ENCODE measurements around the gene BZW2.
A peak's percentile ranks its signal among the peaks of the same experiment; 100 is the strongest.

The BZW2 gene

DNA sequence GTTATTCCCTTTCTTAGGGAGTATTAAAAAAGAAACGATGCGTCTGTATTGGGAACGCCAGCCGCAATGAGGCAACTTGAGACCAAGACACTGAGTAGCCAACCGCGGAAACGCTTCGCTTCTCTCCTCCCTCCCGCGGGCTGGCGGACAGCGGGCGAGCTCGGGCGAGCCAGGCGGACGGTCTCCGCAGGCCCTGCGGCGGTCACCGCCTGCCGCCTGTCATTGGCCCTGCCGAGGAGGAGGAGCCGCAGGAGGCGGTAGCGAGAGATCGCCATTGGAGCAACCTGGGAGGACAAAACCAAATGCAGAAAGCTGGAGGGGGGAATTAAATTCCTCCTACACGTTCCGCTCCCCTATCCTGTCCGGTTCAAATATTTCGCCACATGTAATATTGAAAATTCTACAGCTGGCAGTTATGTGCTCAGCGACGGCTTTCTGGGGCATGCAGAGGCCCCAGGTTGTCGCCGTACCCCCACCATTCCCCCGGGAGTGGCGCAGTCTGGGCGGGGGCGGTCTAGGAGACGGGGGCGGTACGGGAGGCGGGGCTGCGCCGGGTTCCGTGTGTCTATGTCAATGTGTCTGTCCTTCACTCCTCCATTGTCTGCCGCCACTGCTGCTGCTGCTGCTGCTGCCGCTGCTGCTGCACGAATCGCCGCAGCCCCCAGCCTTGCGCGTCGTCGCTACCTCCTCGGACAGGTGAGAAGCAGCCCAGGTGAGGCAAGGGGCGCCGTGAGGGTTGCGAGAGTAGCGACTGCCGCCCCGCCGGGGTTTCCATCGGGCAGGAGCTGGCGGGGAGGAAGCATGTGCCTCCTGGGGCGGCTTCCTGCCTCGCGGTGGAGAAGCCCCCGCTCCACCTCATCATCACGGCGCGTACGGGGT, at the start of gene BZW2, which contains the start of gene ANKMY2:
TSS of gene BZW2 (plus strand) at position 589 of the 879 bp plus-strand sequence. CDS start 19,263 bp downstream, outside the sequence.
TSS of gene ANKMY2 (minus strand) at position 162 of the 879 bp plus-strand sequence. CDS start 181 bp downstream, outside the sequence.
- peak; percentile 83 for DNase-seq (ENCODE audit: low read depth)

DNA sequence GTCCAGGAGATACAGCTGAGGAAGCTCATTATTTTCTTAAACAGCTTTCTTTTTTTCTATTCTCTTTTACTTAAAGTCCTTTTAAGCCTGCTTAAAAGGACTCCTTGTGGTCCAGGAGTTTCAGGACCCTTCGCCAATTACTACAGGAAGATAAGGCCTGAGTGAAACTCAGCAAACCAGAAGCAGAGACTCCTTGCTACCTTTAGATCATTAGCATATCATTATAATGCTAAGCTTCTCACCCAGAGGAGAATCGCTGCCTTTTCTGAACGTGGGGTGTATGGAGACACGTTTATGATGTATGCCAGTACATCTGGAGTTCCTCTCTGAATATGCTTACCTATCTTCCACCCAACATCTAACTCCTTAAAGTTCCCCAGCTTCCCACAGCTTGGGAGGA, 48.0 kb upstream of the BZW2 start:
- DNase-seq (ENCODE audit: low read depth): no peak

DNA sequence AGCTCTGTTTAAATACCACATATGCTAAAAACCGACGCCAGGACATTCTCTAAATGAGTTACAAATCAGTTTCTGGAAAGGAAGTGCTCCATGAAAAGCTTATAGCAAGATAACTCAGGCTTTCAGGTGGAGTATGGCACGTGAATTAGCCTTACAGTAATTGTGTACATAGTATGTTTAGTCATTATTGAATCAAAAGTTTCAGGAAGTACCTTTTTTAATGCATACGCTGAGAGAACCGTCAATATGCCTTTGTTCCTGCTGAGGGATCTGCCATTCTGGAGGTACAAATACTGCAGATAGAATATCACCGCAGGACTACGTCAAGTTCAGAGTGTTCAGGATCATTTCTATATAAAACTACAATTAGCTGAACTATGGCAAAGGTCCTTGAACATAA, 46.1 kb upstream of the BZW2 start:
- DNase-seq (ENCODE audit: low read depth): no peak

DNA sequence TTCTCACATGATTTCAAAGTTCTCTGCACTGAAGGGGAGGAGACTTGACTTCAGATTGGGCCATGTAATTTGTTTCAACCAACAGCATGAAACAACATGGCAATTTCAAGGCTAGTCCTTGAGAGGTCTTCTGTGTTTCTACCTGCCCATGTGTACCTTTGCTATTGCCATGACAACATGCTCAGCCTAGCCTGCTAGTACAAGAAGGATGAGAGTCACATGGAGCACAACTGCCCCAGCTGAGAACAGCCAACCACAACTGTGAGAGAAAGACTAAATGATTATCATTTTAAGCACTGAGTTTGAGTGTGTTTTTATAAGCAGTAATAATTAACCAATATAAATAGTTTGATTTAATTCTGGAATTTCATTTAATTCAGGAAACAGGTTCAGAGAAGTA, 42.3 kb upstream of the BZW2 start:
- no peak for DNase-seq (ENCODE audit: low read depth)

GRCh38 chr7:16604054-16604453, 41.9 kb upstream of the BZW2 start:
- DNase-seq (ENCODE audit: low read depth): no peak

DNA sequence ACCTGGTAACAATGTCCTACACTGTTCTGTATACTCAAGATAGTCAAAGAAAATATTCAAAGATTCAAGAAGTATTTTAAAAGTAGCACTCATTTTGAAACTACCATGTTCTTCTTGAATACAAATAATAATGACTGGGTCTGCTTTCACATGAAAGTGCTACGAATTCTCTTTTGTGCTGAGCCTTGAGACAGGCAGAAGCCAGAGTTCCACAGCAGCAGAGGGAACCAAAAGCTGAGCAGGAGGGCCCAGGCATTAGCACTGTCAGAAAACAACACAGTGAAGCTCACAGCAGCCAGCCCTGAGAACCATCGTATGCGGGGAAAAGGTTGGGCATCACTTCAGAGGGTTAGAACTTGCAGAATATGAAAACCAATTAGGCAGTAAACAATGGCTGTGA, 39.3 kb upstream of the BZW2 start:
- no peak for DNase-seq (ENCODE audit: low read depth)

DNA sequence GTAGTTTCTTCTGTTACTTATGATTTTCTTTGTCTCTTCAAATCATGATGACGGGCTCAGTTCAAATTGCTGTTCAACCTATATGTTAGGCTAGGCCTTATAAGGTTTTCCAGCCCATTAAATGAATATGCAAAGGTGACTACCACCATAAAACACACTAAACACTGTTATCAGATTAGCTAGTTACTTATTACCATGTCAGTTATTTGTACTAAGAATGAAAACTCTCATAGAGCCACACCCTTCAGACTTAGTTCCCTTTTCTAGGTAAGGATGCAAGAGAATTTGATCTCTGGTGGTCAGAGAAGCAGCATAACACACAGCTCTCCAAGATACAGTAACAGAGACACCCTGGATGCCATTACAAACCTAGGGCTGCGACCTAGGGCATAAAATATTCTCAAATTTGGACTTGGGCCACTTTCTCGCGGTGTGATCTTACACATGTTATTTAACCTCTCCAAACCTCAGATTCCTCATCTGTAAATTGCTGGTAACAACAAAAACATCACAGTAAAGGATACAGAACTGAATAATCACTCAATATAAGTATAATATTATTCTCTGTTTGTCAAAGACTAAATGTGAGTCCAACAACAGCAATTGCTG, 36.0 kb upstream of the BZW2 start:
- no peak for DNase-seq (ENCODE audit: low read depth)

GRCh38 chr7:16611711-16612110, 34.3 kb upstream of the BZW2 start:
- DNase-seq (ENCODE audit: low read depth): no peak

DNA sequence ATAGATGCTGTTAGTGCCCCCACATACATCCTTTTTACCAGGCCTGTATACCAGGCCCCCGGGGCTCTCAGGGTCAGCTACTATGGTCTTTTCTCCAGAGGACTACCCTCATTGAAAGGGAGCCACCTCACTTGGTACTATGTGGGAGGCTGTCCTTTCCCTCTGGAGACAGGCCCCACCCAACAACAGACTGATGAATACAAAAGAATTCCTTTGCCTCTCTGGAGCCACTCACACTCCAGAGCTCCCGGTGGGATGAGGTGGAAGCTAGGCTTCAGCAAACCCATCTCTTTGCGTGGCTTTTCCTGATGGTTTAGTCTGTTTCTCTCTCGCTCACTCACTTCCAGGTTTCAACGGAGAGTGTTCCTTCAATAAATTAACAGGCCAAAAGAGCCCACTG, 30.8 kb upstream of the BZW2 start:
- DNase-seq (ENCODE audit: low read depth): no peak

DNA sequence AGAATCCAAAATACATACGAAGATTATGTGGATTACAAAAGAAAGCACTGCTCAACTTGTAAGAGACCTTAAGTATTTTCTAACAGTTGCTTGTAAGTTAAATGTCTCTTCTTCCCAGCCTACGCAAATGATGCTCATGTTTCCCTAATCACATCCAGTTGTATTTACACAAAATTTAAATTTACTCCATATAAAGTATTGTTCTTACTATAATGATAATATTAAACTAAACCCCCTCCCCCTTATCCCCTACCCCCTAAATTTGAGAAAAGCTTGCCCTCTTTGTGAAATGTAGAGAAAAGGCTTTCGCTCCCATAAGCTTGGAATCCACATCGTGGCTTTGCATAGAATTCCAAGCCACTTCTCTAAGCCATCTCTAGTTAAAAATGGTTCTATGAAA, 29.9 kb upstream of the BZW2 start:
- DNase-seq (ENCODE audit: low read depth): no peak

- no peak for DNase-seq (ENCODE audit: low read depth)
Measured at GRCh38 chr7:16616542-16616941, 29.4 kb upstream of the BZW2 start.

DNA sequence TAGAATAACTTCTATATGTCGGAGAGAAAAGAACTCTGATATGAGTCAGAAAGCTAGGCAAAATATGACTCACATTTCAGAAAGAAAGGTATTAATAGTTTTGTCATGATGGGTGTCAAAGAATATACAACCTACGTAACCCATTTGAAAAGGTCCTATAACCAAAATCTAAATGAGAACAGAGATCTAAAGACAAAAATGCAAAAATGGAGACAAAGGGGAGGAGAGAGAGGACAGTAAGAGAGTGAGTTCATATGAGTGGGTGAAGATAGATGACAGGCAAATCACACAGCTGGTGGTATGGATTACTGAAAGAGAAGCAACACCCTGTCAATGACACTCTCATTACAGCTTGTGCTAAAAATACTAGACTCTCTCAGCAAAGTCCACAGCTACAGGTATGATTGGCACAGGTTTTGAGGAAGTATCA, 26.0 kb upstream of the BZW2 start:
- no peak for DNase-seq (ENCODE audit: low read depth)

DNA sequence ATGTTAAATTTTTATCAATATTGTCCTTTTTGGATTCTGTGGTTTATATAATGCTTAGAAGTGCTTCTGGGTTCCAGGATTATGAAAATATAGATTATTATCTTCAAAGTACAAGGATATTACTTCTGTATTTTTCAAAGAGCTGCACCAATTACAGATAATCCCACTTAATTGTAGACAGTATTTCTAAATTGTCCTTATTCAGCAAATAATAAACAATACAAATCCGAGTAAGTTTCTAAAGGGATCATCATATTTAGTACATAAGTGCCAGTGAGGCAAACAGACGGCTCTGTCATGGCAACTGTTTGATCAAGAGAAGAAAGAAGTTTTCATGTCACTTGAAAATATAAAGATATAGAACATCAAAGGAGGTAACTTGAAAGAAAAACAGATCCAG, 19.6 kb upstream of the BZW2 start:
- no peak for DNase-seq (ENCODE audit: low read depth)

- DNase-seq (ENCODE audit: low read depth): no peak
Measured at GRCh38 chr7:16627236-16627635, 18.7 kb upstream of the BZW2 start.

GRCh38 chr7:16630654-16631053, 15.3 kb upstream of the BZW2 start:
- no peak for DNase-seq (ENCODE audit: low read depth)

DNA sequence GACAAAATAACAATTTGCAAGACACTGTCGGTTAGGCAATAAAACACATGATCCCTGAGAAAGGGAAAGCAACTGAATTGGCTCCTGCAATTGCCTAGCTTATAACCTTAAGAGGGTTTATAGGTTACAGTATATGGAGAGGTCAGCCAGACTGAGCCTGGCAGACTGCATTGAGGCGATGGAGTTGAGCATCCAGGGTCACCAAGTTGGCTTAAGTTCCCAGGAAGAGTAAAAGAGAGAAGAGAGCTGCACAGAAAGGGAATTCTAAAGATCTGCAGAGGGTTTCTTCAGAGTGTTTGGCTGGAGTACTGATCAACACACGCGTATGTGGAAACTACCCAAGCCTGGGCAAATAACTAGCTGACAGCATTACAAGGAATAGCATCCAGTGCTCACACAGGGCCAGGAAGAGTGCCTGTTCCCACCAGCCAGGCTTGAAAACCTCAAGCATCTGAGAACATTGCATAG, 11.7 kb upstream of the BZW2 start:
- no peak for DNase-seq (ENCODE audit: low read depth)

- no peak for DNase-seq (ENCODE audit: low read depth)
Measured at GRCh38 chr7:16636555-16637101, 9.4 kb upstream of the BZW2 start.

- DNase-seq (ENCODE audit: low read depth): no peak
Measured at GRCh38 chr7:16637379-16637778, 8.6 kb upstream of the BZW2 start.

GRCh38 chr7:16638282-16639280, 7.4 kb upstream of the BZW2 start:
- DNase-seq (ENCODE audit: low read depth): no peak

DNA sequence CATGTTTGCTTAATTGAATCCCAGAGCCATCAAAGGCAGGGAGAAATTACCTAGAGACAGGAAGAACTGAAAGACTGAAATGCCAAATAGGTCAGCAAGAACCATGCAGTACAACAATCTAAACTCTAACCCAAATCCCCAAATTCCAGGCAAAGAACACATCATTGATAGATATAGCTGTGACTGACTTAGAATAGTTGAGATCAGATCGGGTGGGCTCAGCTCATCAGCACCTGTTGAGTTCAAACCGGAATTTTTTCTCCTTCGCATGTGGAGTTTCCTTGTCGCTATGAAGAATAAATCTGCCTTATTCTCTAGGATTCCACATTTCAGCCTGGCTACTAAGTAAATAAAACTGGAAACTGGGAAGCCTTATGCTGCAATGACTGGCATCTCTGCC, 1.8 kb upstream of the BZW2 start:
- no peak for DNase-seq (ENCODE audit: low read depth)

DNA sequence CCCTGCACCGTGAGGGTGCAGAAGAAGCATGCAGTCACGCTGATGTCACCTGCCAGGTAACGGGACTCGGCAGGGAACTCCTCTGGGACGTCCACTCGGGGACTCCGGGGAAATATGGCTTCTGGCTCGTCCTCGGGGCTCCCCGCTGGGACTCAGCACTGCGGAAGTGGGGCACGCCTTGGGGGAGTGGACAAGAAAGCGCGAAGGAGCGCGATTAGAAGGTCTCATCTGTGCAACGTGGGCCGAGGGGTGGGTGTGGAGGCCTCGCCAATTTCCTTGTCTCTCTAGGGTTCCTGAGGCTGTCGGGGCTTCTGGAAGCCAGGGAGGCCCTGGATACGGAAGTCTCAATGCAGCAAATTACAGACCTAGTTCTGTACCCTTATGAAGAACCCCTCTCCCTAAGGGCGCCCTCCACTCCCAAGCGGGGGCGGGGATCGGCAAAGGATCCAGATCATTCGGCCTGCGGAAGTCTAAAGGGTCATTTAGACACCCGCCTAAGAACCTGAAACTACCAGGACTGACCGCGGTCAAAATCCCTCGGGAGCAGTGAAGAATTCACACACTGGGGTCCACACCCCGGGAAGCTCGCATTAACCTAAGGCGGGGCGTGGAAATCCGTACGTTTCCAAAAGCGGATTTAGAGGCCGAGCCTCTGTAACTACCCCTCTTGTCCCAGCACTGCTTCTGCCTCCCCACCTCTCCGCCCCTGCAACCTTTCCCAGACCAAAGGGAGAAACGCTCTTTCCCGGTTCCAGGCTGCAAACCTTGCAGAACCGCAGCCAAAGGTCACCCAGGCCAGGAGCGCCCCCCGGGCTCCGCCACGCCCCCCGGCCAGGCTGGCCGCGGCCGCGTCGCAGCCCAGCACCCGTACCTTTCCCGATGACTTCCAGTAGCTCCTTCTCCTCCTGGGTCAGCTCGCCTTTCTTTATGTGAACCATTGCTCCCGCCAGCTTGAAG, 1.1 kb upstream of the BZW2 start:
- peak; percentile 14 for DNase-seq (ENCODE audit: low read depth)
